HL-60 (cell line): Measurements from ENCODE around the gene SRRD.

Experiments
- CTCF ChIP-seq: IDR thresholded peaks from one replicate; pipeline ENCODE4 v1.5.1; 2011; ENCODE audit warnings: low read length, control low read depth, inconsistent platforms; ENCODE audit not compliant: insufficient read depth
- GABPA ChIP-seq: IDR thresholded peaks from 2 replicates; pipeline ENCODE4 v1.6.1; 2012; ENCODE audit warnings: low read depth
- POLR2AphosphoS5 ChIP-seq: IDR thresholded peaks from 2 replicates; pipeline ENCODE4 v1.6.1; 2012; ENCODE audit warnings: low read depth
- REST ChIP-seq: IDR thresholded peaks from 2 replicates; pipeline ENCODE4 v1.6.1; 2012; ENCODE audit warnings: low read depth; ENCODE audit not compliant: insufficient replicate concordance
- SPI1 ChIP-seq: IDR thresholded peaks from 2 replicates; pipeline ENCODE4 v1.6.1; 2012; ENCODE audit warnings: low read depth, mild to moderate bottlenecking, borderline replicate concordance

GRCh38 chr22:26462051-26462450 is 21.6 kb upstream of the SRRD start:
- TF ChIP-seq CTCF (no peak), POLR2AphosphoS5 (no peak), SPI1 (no peak), GABPA (no peak), REST (no peak)
